HTERT RPE-1 (cell line): ENCODE results near the gene TIAM2.

Source experiments
- in situ Hi-C: fragments of 300-500 bp; cut with MboI; formaldehyde crosslinking; loops from 4 replicates; pipeline ENCODE4 v1.14.3; 2020; ENCODE audit warnings: low sequenced_read_pairs

TIAM2 gene

GRCh38 chr6:155023717-155024116 is 28.6 kb downstream of the TIAM2 start:
- in situ Hi-C loops: no loop called here

- in situ Hi-C loops: no loop called here
Measured at GRCh38 chr6:155024391-155025027, 29.4 kb downstream of the TIAM2 start.

GRCh38 chr6:155026022-155026705 is 31.0 kb downstream of the TIAM2 start:
- in situ Hi-C loops: no loop called here

- in situ Hi-C loops: no loop called here
Measured at GRCh38 chr6:155026706-155027045, 31.6 kb downstream of the TIAM2 start.

GRCh38 chr6:155030148-155030720 is 35.1 kb downstream of the TIAM2 start:
- in situ Hi-C loops: no loop called here

GRCh38 chr6:155031091-155031490 is 36.0 kb downstream of the TIAM2 start:
- in situ Hi-C loops: no loop called here

GRCh38 chr6:155033021-155033791 is 38.1 kb downstream of the TIAM2 start:
- in situ Hi-C loops: no loop called here

- in situ Hi-C loops: no loop called here
Measured at GRCh38 chr6:155036907-155037306, 41.8 kb downstream of the TIAM2 start.

- in situ Hi-C loops: no loop called here
Measured at GRCh38 chr6:155038104-155038503, 43.0 kb downstream of the TIAM2 start.

GRCh38 chr6:155038527-155038926 is 43.4 kb downstream of the TIAM2 start:
- in situ Hi-C loops: no loop called here

- in situ Hi-C loops: no loop called here
Measured at GRCh38 chr6:155039618-155040017, 44.5 kb downstream of the TIAM2 start.

GRCh38 chr6:155040154-155040553 is 45.0 kb downstream of the TIAM2 start:
- in situ Hi-C loops: no loop called here

GRCh38 chr6:155040901-155041650 is 46.0 kb downstream of the TIAM2 start:
- in situ Hi-C loops: no loop called here

GRCh38 chr6:155041741-155042279 is 46.7 kb downstream of the TIAM2 start:
- in situ Hi-C loops: no loop called here

- in situ Hi-C loops: no loop called here
Measured at GRCh38 chr6:155042983-155043382, 47.9 kb downstream of the TIAM2 start.

- in situ Hi-C loops: no loop called here
Measured at GRCh38 chr6:155045561-155046404, 50.7 kb downstream of the TIAM2 start.

- in situ Hi-C loops: no loop called here
Measured at GRCh38 chr6:155047523-155047922, 52.4 kb downstream of the TIAM2 start.

GRCh38 chr6:155050311-155050710 is 55.2 kb downstream of the TIAM2 start:
- in situ Hi-C loops: no loop called here

- in situ Hi-C loops: no loop called here
Measured at GRCh38 chr6:155054491-155055250, 59.6 kb downstream of the TIAM2 start.
